Measurements from ENCODE around the gene PTRHD1.

Gene PTRHD1

GRCh38 chr2:24828238-24828996, 35.2 kb upstream of the PTRHD1 start:
- no peak for DNase-seq

GRCh38 chr2:24827321-24828237, 34.4 kb upstream of the PTRHD1 start:
- DNase-seq, result no peak

DNA sequence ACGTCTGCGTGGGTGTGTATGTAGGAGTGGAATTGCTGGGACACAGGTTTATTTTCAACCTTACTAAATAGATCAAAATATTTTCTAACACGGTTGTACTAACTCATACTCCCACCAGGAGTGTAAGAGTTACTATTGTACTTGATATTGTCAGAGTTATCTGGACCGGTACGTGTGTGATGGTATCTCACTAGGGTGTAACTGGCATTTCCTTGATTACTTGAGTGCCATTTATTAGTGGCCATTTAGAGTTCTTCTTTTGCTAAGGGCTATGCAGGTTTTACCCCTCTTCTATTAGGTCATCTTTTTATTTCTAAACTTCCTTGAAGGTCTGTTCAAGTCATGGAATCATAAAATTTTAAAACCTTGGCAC, 33.6 kb upstream of the PTRHD1 start:
- no peak for DNase-seq

- DNase-seq, result no peak
Measured at GRCh38 chr2:24825883-24826772, 32.9 kb upstream of the PTRHD1 start.

DNA sequence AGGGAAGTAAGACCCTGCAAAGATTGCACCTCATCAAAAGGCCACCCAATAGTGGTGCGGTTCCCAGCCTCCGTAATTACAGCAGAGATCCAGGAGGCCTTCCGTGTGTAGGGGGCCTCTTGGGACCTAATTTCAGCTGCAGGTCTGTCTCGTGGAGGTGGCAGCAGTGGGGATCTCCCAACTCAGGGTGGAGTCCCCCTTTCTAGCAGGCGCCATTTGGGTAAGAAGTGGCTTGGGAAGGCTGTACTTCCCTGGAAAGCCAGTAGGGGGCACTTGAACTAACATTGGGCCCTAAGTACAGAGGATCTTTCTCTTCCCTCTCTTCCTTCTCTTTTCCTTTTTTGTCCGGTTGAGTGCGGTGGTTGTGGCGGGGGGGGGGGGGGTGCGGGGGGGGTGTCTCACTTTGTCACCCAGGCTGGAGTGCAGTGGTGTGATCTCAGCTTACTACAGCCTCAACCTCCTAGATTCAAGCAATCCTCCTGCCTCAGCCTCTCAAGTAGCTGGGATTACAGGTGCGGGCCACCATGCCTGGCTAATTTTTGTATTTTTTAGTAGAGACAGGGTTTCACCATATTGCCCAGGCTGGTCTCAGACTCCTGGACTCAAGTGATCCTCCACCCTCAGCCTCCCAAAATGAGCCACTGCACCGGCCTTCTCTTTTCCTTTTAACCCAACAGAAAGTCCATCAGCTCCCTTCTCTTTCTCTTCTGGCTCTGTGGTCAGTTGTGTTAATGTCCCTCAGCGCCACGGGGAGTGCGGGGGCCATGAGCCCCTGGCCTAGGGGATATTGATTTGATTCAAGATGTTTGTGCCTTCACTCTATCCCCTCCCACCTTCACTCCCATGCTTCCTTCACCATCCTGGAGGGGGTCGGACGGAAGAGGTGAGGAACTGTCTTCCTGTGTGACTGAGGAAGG, 32.0 kb upstream of the PTRHD1 start:
- DNase-seq, result no peak

DNA sequence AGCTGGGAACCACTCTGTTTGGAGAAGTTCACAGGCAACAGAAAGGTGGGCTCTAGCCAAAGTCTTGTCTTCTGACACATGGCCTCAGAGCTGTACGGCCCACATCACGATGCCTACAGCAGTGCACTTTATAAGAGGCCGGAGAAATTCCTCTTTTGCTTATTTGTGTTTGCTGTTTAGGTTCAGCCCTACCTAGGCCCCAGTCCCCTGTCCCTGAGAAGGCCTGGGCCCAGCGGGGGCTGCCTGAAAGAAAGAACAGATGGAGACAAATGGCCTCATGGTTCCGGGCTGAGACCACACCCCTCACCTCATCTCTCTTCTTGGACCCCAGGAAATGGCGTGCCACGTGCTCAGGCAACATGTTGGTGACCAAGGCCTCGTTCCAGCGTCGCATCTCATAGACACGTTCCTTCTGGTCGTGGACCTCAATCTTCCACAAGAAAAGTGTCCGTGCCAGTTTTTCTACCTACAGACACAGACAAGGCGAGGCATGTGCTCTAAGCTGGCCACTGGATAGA, 30.9 kb upstream of the PTRHD1 start:
- DNase-seq, result no peak

- no peak for DNase-seq
Measured at GRCh38 chr2:24822049-24822706, 29.0 kb upstream of the PTRHD1 start.

DNA sequence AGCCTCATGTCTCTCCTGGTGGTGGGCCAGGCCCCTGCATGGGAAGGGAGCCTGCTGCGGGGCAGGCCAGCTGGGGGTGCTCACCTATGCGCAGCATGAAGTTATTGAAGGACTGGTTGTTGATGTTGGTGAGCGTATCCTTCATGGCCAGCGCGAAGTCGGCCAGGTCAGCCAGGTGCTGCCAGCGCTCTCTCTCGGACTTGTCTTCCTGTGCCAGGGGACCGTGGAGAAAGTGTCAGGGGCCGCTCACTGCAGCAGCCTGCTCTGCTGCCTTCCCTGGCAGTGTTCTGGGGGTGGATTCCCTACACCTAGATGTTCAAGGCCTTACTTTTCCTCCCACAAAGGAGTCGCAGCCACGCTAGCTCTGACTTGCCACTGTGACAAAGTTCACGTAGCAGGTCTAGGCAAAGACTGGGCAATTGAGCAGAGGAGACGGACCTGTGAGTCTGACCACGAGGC, 28.3 kb upstream of the PTRHD1 start:
- no peak for DNase-seq

- DNase-seq, result no peak
Measured at GRCh38 chr2:24820598-24821432, 27.6 kb upstream of the PTRHD1 start.

DNA sequence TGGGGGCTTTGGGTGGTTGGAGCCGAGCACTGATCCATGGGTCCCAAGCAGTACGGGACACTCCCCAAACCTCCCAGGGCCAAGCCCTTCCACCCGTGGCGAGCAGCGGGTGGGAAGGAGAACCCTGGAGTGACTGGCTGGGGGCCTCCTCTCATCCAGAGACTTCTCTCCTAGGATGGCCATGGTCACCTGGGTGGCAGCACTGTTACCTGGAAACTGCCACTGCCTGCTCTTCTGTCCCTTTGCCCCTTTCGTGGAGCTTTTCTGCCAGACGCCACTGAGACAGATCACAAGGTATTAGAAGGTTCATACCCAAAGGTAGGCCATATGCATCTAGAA, 27.0 kb upstream of the PTRHD1 start:
- DNase-seq, result no peak

GRCh38 chr2:24819442-24820174, 26.4 kb upstream of the PTRHD1 start:
- no peak for DNase-seq

DNA sequence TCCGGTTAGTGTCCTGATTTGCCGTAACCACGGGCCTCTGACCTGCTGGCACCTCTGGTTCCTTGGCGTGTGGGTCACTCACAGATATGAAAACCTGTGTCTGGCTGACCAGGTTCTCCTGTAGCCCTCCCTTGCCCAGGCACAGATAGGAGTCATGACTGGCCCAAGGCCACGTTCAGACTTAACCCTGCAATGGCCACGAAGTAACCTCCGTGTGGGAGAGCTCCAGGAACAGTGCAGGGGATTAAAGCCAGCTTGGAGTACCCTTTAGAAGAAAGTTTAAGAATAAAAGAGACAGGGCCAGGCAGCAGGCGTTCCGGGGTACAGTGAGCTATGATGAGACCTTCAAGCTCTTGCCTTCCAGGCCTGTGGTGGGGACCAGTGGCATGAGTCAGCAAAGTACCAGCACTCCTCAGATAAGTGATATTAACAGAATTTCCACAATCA, 25.6 kb upstream of the PTRHD1 start:
- DNase-seq, result no peak

- no peak for DNase-seq
Measured at GRCh38 chr2:24816884-24817283, 23.7 kb upstream of the PTRHD1 start.

- DNase-seq, result no peak
Measured at GRCh38 chr2:24816404-24816803, 23.2 kb upstream of the PTRHD1 start.

DNA sequence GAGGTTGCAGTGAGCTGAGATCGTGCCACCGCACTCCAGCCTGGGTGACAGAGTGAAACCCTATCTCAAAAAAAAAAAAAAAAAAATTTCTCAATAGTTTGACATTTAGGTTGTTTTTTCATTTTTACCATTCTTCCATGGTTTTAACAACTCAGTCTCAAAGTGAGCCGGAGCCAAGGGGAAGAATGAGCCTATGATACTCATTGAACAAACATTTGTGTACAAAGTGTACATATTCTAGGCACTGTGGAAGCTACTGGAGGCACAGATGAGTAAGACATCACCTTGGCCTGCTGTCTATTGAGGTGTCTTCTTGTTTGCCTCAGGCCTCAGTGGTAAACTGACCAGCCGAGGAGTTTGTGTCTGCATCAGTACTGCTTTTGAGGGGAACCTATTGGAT, 22.0 kb upstream of the PTRHD1 start:
- no peak for DNase-seq

- no peak for DNase-seq
Measured at GRCh38 chr2:24814516-24814915, 21.3 kb upstream of the PTRHD1 start.

- DNase-seq, result no peak
Measured at GRCh38 chr2:24813691-24814137, 20.5 kb upstream of the PTRHD1 start.

- DNase-seq, result no peak
Measured at GRCh38 chr2:24809316-24810007, 16.3 kb upstream of the PTRHD1 start.

DNA sequence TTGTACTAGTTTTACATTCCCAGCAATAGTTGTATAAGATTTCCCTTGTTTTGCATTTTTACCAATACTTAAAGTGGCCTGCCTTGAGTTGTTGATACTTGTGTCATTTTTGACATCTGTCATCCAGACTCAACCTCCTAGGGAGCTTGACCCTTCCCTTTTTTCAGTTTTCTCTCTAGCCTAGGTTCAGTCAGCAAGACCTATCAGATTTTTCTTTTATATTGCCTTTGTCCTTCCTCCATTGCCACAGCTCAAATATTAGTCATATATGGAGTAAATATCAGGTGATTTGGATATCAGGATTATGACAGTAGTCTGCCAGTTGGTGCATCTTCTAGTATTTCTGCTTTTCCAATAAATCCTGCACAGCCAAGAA, 13.5 kb upstream of the PTRHD1 start:
- no peak for DNase-seq
